ENCODE results near the gene CADPS2. TPM values are rescaled to one million over a fixed set of nuclear protein-coding genes. Genes with fewer than 3 reads are reported as not detected.
"Not testable (repeated sequence)": the region's sequence is repeated elsewhere in the genome, so short reads cannot be mapped to it uniquely, and the experiment has no call there.

CADPS2 gene
- total RNA-seq, 2 donors from 2014 or later = not detected

- peaks cover 32 to 49% of the 10 kb centered on the region in 2 donors for H3K9me3 Mint-ChIP-seq
- peaks cover 0 to 24% of the 10 kb centered on the region in 2 donors for H3K36me3 Mint-ChIP-seq
- no peak overlapping the region for H3K27ac Mint-ChIP-seq
- no peak for ATAC-seq
- DNase-seq (ENCODE audit: low spot score in 2 of 2) = no peak
Measured at GRCh38 chr7:122869260-122869659, 17.0 kb downstream of the CADPS2 start.

- H3K9me3 Mint-ChIP-seq = peaks cover 29 to 46% of the 10 kb centered on the region in 2 donors
- no peak for ATAC-seq
Measured at GRCh38 chr7:122867471-122867980, 18.7 kb downstream of the CADPS2 start.

GRCh38 chr7:122864838-122865237 is 21.4 kb downstream of the CADPS2 start:
- ATAC-seq = no peak

More at GRCh38 chr7:122867471-122867980, 18.7 kb downstream of the CADPS2 start:
- Mint-ChIP-seq H3K36me3 (peaks cover 0 to 24% of the 10 kb centered on the region in 2 donors), H3K27ac (no peak overlapping the region)
- DNase-seq (ENCODE audit: low spot score in 2 of 2) = no peak

GRCh38 chr7:122864016-122864415 is 22.2 kb downstream of the CADPS2 start:
- no peak overlapping the region for H3K27ac Mint-ChIP-seq
- ATAC-seq (no peak), DNase-seq (ENCODE audit: low spot score in 2 of 2) (no peak)
- peaks cover 0 to 17% of the 10 kb centered on the region in 2 donors for H3K36me3 Mint-ChIP-seq
- peaks cover 15 to 23% of the 10 kb centered on the region in 2 donors for H3K9me3 Mint-ChIP-seq

More at GRCh38 chr7:122864838-122865237, 21.4 kb downstream of the CADPS2 start:
- peaks cover 0 to 24% of the 10 kb centered on the region in 2 donors for H3K36me3 Mint-ChIP-seq
- H3K27ac Mint-ChIP-seq = no peak overlapping the region
- no peak for DNase-seq (ENCODE audit: low spot score in 2 of 2)
- H3K9me3 Mint-ChIP-seq = peaks cover 21 to 29% of the 10 kb centered on the region in 2 donors

GRCh38 chr7:122858320-122858719 is 27.9 kb downstream of the CADPS2 start:
- Mint-ChIP-seq H3K9me3 (peaks cover 8% of the 10 kb centered on the region in 2 donors), H3K36me3 (no peaks in the 10 kb centered on the region), H3K27ac (no peak overlapping the region)
- no peak for ATAC-seq
- no peak for DNase-seq (ENCODE audit: low spot score in 2 of 2)

- H3K36me3 Mint-ChIP-seq = no peaks in the 10 kb centered on the region
- no peak overlapping the region for H3K27ac Mint-ChIP-seq
- H3K9me3 Mint-ChIP-seq = peaks cover 15 to 19% of the 10 kb centered on the region in 2 donors
- DNase-seq (ENCODE audit: low spot score in 2 of 2) (no peak), ATAC-seq (no peak)
Measured at GRCh38 chr7:122850528-122850927, 35.7 kb downstream of the CADPS2 start.

GRCh38 chr7:122849957-122850328 is 36.3 kb downstream of the CADPS2 start:
- ATAC-seq (no peak), DNase-seq (ENCODE audit: low spot score in 2 of 2) (no peak)
- Mint-ChIP-seq H3K36me3 (no peaks in the 10 kb centered on the region), H3K9me3 (peaks cover 15 to 19% of the 10 kb centered on the region in 2 donors), H3K27ac (no peak overlapping the region)

- ATAC-seq (no peak), DNase-seq (ENCODE audit: low spot score in 2 of 2) (no peak)
- no peaks in the 10 kb centered on the region for H3K36me3 Mint-ChIP-seq
- no peak overlapping the region for H3K27ac Mint-ChIP-seq
- peaks cover 15 to 19% of the 10 kb centered on the region in 2 donors for H3K9me3 Mint-ChIP-seq
Measured at GRCh38 chr7:122849322-122849956, 36.8 kb downstream of the CADPS2 start.

- ATAC-seq (no peak), DNase-seq (ENCODE audit: low spot score in 2 of 2) (no peak)
- Mint-ChIP-seq H3K27ac (no peak overlapping the region), H3K9me3 (peaks cover 17 to 21% of the 10 kb centered on the region in 2 donors), H3K36me3 (no peaks in the 10 kb centered on the region)
Measured at GRCh38 chr7:122847871-122848473, 38.3 kb downstream of the CADPS2 start.

GRCh38 chr7:122846591-122846990 is 39.7 kb downstream of the CADPS2 start:
- no peak for ATAC-seq
- no peak for DNase-seq (ENCODE audit: low spot score in 2 of 2)
- Mint-ChIP-seq H3K36me3 (no peaks in the 10 kb centered on the region), H3K27ac (no peak overlapping the region), H3K9me3 (peaks cover 11 to 26% of the 10 kb centered on the region in 2 donors)

GRCh38 chr7:122845286-122845685 is 41.0 kb downstream of the CADPS2 start:
- peaks cover 6 to 22% of the 10 kb centered on the region in 2 donors for H3K9me3 Mint-ChIP-seq
- no peak overlapping the region for H3K27ac Mint-ChIP-seq
- no peak for ATAC-seq
- H3K36me3 Mint-ChIP-seq = no peaks in the 10 kb centered on the region
- no peak for DNase-seq (ENCODE audit: low spot score in 2 of 2)

- H3K9me3 Mint-ChIP-seq = peaks cover 6 to 22% of the 10 kb centered on the region in 2 donors
- H3K36me3 Mint-ChIP-seq = no peaks in the 10 kb centered on the region
- DNase-seq (ENCODE audit: low spot score in 2 of 2) = no peak
- ATAC-seq = no peak
- no peak overlapping the region for H3K27ac Mint-ChIP-seq
Measured at GRCh38 chr7:122844191-122844988, 41.9 kb downstream of the CADPS2 start.

- DNase-seq (ENCODE audit: low spot score in 2 of 2) (no peak), ATAC-seq (no peak)
- peaks cover 6 to 22% of the 10 kb centered on the region in 2 donors for H3K9me3 Mint-ChIP-seq
- H3K27ac Mint-ChIP-seq = no peak overlapping the region
- H3K36me3 Mint-ChIP-seq = no peaks in the 10 kb centered on the region
Measured at GRCh38 chr7:122842971-122843370, 43.3 kb downstream of the CADPS2 start.

GRCh38 chr7:122836286-122836685 is 50.0 kb downstream of the CADPS2 start:
- not testable (repeated sequence) for ATAC-seq; H3K36me3 Mint-ChIP-seq; H3K27ac Mint-ChIP-seq; DNase-seq (ENCODE audit: low spot score in 2 of 2)
- H3K9me3 Mint-ChIP-seq = peaks cover 13 to 15% of the 10 kb centered on the region in 2 donors

- not testable (repeated sequence) for H3K36me3 Mint-ChIP-seq; H3K27ac Mint-ChIP-seq; DNase-seq (ENCODE audit: low spot score in 2 of 2); ATAC-seq
- peaks cover 13 to 14% of the 10 kb centered on the region in 2 donors for H3K9me3 Mint-ChIP-seq
Measured at GRCh38 chr7:122834571-122834942, 51.7 kb downstream of the CADPS2 start.

GRCh38 chr7:122833888-122834570 is 52.2 kb downstream of the CADPS2 start:
- Mint-ChIP-seq H3K27ac (no peak overlapping the region), H3K9me3 (peaks cover 13 to 14% of the 10 kb centered on the region in 2 donors), H3K36me3 (peaks cover 0 to 4% of the 10 kb centered on the region in 2 donors)
- no peak for DNase-seq (ENCODE audit: low spot score in 2 of 2)
- ATAC-seq = no peak
